Peyer's patch (tissue), 4 donors: ENCODE results near the gene SMC5.

Source experiments
- CTCF ChIP-seq, 6 experiments: fragments of 450-650 bp in 4 of 6; fragments of 200-600 bp in 2 of 6; sonication (generic) in 1 of 6; IDR thresholded peaks; one replicate each; pipeline ENCODE4 v1.5.1; 2017 to 2019; ENCODE audit warnings: antibody characterized with exemption in 6 of 6, mild to moderate bottlenecking in 3 of 6, moderate library complexity in 1 of 6
- POLR2A ChIP-seq, 2 donors: fragments of 450-650 bp; IDR thresholded peaks; one replicate each; pipeline ENCODE4 v1.5.1; 2017; ENCODE audit warnings: antibody characterized with exemption in 2 of 2, mild to moderate bottlenecking in 2 of 2, moderate library complexity in 2 of 2

GRCh38 chr9:70362952-70363351 is 104.2 kb downstream of the SMC5 start:
- TF ChIP-seq POLR2A (IDR thresholded peaks at IDR 0.05) = no peak
- no peak for TF ChIP-seq CTCF (IDR thresholded peaks at IDR 0.05)
